GM23248 (cell line): ENCODE results near the gene HRK. TPM values are rescaled to one million over a fixed set of nuclear protein-coding genes. Genes with fewer than 3 reads are reported as not detected.

ENCODE experiments used
- DNase-seq: peaks from one replicate; pipeline ENCODE4 v3.0.0-alpha.2; 2015
- H2AFZ ChIP-seq: fragments of 200-600 bp; sonication (generic); 2 replicates; pipeline ENCODE4 v1.6.1; 2016; ENCODE audit warnings: antibody characterized with exemption
- H3F3A ChIP-seq: fragments of 200-600 bp; sonication (generic); 2 replicates; pipeline ENCODE4 v1.6.1; 2016; ENCODE audit warnings: mild to moderate bottlenecking, antibody characterized with exemption, mixed run types; ENCODE audit not compliant: insufficient read depth
- H3K27ac ChIP-seq: fragments of 200-600 bp; sonication (generic); 2 replicates; pipeline ENCODE4 v1.5.1; 2016; ENCODE audit warnings: mild to moderate bottlenecking
- H3K27me3 ChIP-seq: fragments of 200-600 bp; sonication (generic); replicated peaks from 2 replicates; pipeline ENCODE4 v1.6.1; 2016; ENCODE audit warnings: mild to moderate bottlenecking; ENCODE audit not compliant: insufficient read depth
- H3K36me3 ChIP-seq: fragments of 200-600 bp; sonication (generic); 2 replicates; pipeline ENCODE4 v1.6.1; 2016; ENCODE audit warnings: low read depth, mild to moderate bottlenecking
- H3K4me1 ChIP-seq: fragments of 200-600 bp; sonication (generic); 2 replicates; pipeline ENCODE4 v1.6.1; 2016; ENCODE audit warnings: mild to moderate bottlenecking; ENCODE audit not compliant: insufficient read depth
- H3K4me2 ChIP-seq: fragments of 200-600 bp; sonication (generic); one replicate; pipeline ENCODE4 v1.6.1; 2016; ENCODE audit warnings: mild to moderate bottlenecking; ENCODE audit not compliant: unreplicated experiment
- H3K4me3 ChIP-seq: fragments of 200-600 bp; sonication (generic); 2 replicates; pipeline ENCODE4 v1.5.1; 2016; ENCODE audit warnings: mild to moderate bottlenecking
- H3K79me2 ChIP-seq: fragments of 200-600 bp; sonication (generic); 2 replicates; pipeline ENCODE4 v1.6.1; 2016; ENCODE audit warnings: mild to moderate bottlenecking; ENCODE audit not compliant: insufficient read depth
- H3K9ac ChIP-seq: fragments of 200-600 bp; sonication (generic); 2 replicates; pipeline ENCODE4 v1.6.1; 2016; ENCODE audit warnings: mild to moderate bottlenecking
- H3K9me2 ChIP-seq: fragments of 200-600 bp; sonication (generic); 2 replicates; pipeline ENCODE4 v1.6.1; 2016; ENCODE audit warnings: mixed run types, mild to moderate bottlenecking, moderate library complexity; ENCODE audit not compliant: insufficient read depth
- H3K9me3 ChIP-seq: fragments of 200-600 bp; sonication (generic); one replicate; pipeline ENCODE4 v1.6.1; 2017; ENCODE audit warnings: low read depth
- H4K20me1 ChIP-seq: fragments of 200-600 bp; sonication (generic); 2 replicates; pipeline ENCODE4 v1.6.0; 2016; ENCODE audit not compliant: insufficient read depth
- EZH2 ChIP-seq: fragments of 200-600 bp; sonication (generic); IDR thresholded peaks from 2 replicates; pipeline ENCODE4 v1.6.1; 2018; ENCODE audit warnings: antibody characterized with exemption, mild to moderate bottlenecking; ENCODE audit not compliant: insufficient read depth, poor library complexity, severe bottlenecking
- EZH2phosphoT487 ChIP-seq: fragments of 200-600 bp; sonication (generic); IDR thresholded peaks from 2 replicates; pipeline ENCODE4 v1.6.1; 2018; ENCODE audit warnings: antibody characterized with exemption, moderate library complexity, mild to moderate bottlenecking, low read depth; ENCODE audit not compliant: insufficient read depth
- WGBS, 2 experiments: methylation state at CpG; one replicate each; pipeline ENCODE4 v1.1.6; 2015 to 2017; ENCODE audit warnings: low lambda C conversion rate in 2 of 2, low coverage in 1 of 2; ENCODE audit errors: missing lambda C conversion rate in 2 of 2; 5-methylcytosine and 5-hydroxymethylcytosine counted together
- in situ Hi-C: fragments of 300-500 bp; cut with MboI; formaldehyde crosslinking; loops from 2 replicates; pipeline ENCODE4 v1.15.0; 2020
- polyA plus RNA-seq: library from polyadenylated mRNA; unstranded; fragments of >200 nt; fragmentation: Nextera tagmentation; extraction: Ambion mirVana; gene quantifications from 2 replicates; pipeline ENCODE4 v1.2.1, GENCODE V29; 2016
- total RNA-seq: library from RNA; depleted of rRNA; stranded (reverse); fragments of >200 nt; shearing (Covaris generic); gene quantifications from 2 replicates; pipeline ENCODE4 v1.2.3, GENCODE V29; 2014; rRNA removed

Gene HRK
- total and polyA plus RNA-seq, 2 experiments from 2014 or later: not detected

DNA sequence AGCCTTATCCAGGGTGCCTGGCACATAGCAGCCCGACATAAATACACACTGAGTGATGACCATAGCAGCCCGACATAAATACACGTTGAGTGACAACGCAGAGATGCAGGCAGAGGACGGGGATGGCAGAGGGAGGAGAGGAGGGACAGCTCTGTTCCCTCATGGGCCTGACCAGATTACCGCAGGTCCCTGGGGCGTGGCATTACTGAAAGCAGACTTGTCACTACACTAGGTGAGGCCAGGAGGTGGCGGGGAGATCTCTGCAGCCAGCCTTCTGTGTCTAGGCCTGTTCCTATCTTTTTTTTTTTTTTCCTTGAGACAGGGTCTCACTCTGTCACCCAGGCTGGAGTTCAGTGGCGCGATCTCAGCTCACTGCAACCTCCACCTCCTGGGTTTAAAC, 69.0 kb downstream of the HRK start:
- 60 to 64% methylated on average over 10 of the region's 10 CpGs for WGBS, 2 experiments
- Histone ChIP-seq H3K27me3 (no peaks in the 10 kb centered on the region), H3F3A (no peaks in the 10 kb centered on the region), H4K20me1 (no peaks in the 10 kb centered on the region), H3K79me2 (no peaks in the 10 kb centered on the region), H3K4me2 (no peak overlapping the region), H3K4me3 (no peak overlapping the region), H3K9me2 (no peaks in the 10 kb centered on the region), H3K9ac (no peak overlapping the region), H2AFZ (no peak overlapping the region), H3K36me3 (no peaks in the 10 kb centered on the region), H3K9me3 (no peaks in the 10 kb centered on the region), H3K27ac (no peak overlapping the region), H3K4me1 (no peaks in the 10 kb centered on the region)
- no peak for TF ChIP-seq EZH2
- no peak for TF ChIP-seq EZH2phosphoT487
- in situ Hi-C loops: no loop called here
- no peak for DNase-seq

DNA sequence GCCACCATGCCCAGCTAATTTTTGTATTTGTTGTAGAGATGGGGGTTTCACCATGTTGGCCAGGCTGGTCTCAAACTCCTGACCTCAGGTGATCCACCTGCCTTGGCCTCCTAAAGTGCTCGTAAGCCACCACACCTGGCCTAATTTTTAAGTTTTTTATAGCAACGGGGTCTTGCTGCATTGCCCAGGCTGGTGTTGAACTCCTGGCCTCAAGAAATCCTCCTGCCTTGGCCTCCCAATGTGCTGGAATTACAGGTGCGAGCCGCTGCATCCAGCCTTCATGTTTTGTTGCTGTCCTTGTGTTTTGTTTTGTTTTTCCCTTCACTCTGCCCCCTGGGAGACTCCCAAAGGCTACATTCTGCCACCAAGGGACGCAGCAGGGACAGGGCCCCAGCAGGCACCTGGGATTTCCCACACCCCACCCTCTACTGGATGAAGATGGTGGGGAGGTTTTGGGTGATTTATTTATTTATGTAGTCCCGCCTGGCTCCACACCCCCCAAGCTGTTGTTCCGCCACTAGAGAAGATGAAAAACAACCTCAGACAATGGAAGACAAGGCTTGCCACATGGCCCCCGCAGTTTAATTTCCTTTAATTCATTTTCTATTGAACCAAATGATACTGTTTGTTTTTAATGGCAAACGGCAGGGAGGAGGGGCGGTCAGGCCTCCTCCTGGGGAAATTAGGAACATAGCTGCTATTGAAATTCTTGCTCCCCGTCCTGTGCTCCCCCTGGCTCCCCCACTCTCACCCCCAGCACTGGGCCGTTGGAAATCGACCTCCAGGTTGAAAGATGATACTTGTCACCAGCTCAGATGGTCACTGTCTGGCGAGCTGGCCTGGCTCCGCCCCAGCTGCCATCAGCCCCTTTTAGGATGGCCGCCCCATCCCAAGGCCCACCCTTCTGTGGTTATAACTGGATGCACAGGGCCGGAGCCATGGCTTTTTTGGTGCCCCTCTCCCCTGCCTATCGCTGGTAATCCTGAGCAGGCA, 72.8 kb downstream of the HRK start:
- Histone ChIP-seq H3K9me2 (no peaks in the 10 kb centered on the region), H3K27me3 (no peaks in the 10 kb centered on the region; the same call in 1 of the 2 replicates), H3K4me1 (no peaks in the 10 kb centered on the region), H4K20me1 (no peaks in the 10 kb centered on the region), H3K9me3 (no peaks in the 10 kb centered on the region), H3K4me3 (no peak overlapping the region), H3K79me2 (no peaks in the 10 kb centered on the region), H2AFZ (no peak overlapping the region), H3K27ac (no peak overlapping the region), H3K9ac (no peak overlapping the region), H3F3A (no peaks in the 10 kb centered on the region), H3K4me2 (no peak overlapping the region), H3K36me3 (no peaks in the 10 kb centered on the region)
- in situ Hi-C loops: no loop called here
- TF ChIP-seq EZH2 (no peak), EZH2phosphoT487 (no peak)
- DNase-seq: no peak
- WGBS, 2 experiments: 42 to 49% methylated on average over 15 to 18 of the region's 18 CpGs

DNA sequence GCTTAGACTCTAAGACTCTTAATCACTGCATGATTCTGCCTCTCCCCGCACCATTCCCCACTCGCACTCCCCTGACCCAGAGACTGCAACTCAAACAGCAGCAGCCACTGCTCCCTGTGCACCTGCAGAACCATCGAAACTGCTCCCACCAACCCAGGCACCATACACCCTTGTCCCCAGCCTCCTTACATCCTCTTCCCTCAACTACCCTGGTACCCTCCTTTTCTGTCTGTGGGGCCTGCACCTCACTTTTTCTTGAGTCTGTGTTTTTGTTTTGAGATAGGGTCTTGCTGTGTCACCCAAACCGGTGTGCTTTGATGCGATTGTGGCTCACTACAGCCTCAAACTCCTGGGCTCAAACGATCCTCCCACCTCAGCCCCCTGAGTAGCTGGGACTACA, 73.7 kb downstream of the HRK start:
- Histone ChIP-seq H3F3A (no peaks in the 10 kb centered on the region), H3K4me1 (no peaks in the 10 kb centered on the region), H3K27ac (no peak overlapping the region), H2AFZ (no peak overlapping the region), H3K79me2 (no peaks in the 10 kb centered on the region), H3K4me2 (no peak overlapping the region), H3K4me3 (no peak overlapping the region), H3K36me3 (no peaks in the 10 kb centered on the region), H4K20me1 (no peaks in the 10 kb centered on the region), H3K9me3 (no peaks in the 10 kb centered on the region), H3K9me2 (no peaks in the 10 kb centered on the region), H3K9ac (no peak overlapping the region), H3K27me3 (no peaks in the 10 kb centered on the region; the same call in 1 of the 2 replicates)
- in situ Hi-C loops: no loop called here
- DNase-seq: no peak
- TF ChIP-seq EZH2phosphoT487: no peak
- TF ChIP-seq EZH2: no peak
- WGBS, 2 experiments: 73 to 84% methylated on average over 6 of the region's 6 CpGs

DNA sequence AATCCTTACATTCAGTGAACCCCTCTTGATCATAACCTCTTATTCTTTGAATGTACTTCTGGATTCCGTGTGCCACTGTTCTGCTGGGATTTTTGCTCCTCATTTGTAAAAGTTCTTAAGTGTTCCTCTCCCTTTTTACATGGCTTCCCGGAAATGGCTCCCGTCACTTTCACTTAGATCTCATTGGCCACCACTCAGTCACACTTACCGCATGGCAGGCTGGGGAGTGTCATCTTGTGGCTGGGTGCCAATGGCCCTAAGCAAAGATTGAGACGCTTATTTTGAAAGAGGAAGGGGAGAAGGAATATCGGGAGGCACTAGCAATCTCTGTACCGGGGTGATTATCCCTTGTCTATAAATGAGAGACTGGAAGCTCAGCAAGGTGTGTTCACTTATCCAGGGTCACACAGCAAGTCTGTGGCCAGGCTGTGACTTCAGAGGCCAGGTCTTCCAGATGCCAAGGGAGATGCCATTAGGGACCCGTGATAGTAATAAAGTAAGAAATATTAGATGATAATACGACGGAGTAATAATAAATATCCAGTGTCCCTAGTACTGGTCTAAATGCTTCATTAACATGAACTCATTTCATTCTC, 74.3 kb downstream of the HRK start:
- H3K4me3 ChIP-seq: no peak overlapping the region
- no peaks in the 10 kb centered on the region for H3K4me1 ChIP-seq
- in situ Hi-C loops: no loop called here
- H3K27me3 ChIP-seq: no peaks in the 10 kb centered on the region; the same call in 1 of the 2 replicates
- H4K20me1 ChIP-seq: no peaks in the 10 kb centered on the region
- H3K9me3 ChIP-seq: no peaks in the 10 kb centered on the region
- H3K9me2 ChIP-seq: no peaks in the 10 kb centered on the region
- H3K36me3 ChIP-seq: no peaks in the 10 kb centered on the region
- TF ChIP-seq EZH2phosphoT487 (no peak), EZH2 (no peak)
- no peaks in the 10 kb centered on the region for H3K79me2 ChIP-seq
- no peak overlapping the region for H2AFZ ChIP-seq
- H3K27ac ChIP-seq: no peak overlapping the region
- DNase-seq: no peak
- no peaks in the 10 kb centered on the region for H3F3A ChIP-seq
- H3K9ac ChIP-seq: no peak overlapping the region
- H3K4me2 ChIP-seq: no peak overlapping the region
- WGBS, 2 experiments: 45 to 46% methylated on average over 10 of the region's 10 CpGs

Other genes starting within 250 kb of the HRK start
- 20.0 and 21.4 TPM in 2 replicates for gene SPRING1, start 143.4 kb downstream of the HRK start, total RNA-seq
- gene SPRING1, start 143.4 kb downstream of the HRK start, polyA plus RNA-seq: 15.4 and 16.8 TPM in 2 replicates
- gene RNFT2, start 143.1 kb downstream of the HRK start, total RNA-seq: 0.43 TPM in 1 of 2 replicates, not detected in the other
- gene RNFT2, start 143.1 kb downstream of the HRK start, polyA plus RNA-seq: 0.24 and 0.33 TPM in 2 replicates
- gene FBXW8, start 29.5 kb upstream of the HRK start, total RNA-seq: 23.1 and 27.7 TPM in 2 replicates
- gene FBXW8, start 29.5 kb upstream of the HRK start, polyA plus RNA-seq: 11.0 and 12.7 TPM in 2 replicates
- not detected in 2 replicates for gene TESC, start 218.0 kb upstream of the HRK start, total RNA-seq
- 0.21 TPM in 1 of 2 replicates, not detected in the other for gene TESC, start 218.0 kb upstream of the HRK start, polyA plus RNA-seq